KMS-11 (cell line): ENCODE measurements around the gene HERC3.

Experiments
- H2AFZ ChIP-seq: fragments of 200-600 bp; sonication (generic); 2 replicates; pipeline ENCODE4 v1.6.1; 2016; ENCODE audit warnings: antibody characterized with exemption, mixed run types, low read depth
- H3K27ac ChIP-seq: fragments of 200-600 bp; sonication (generic); 2 replicates; pipeline ENCODE4 v1.6.1; 2016; ENCODE audit warnings: mild to moderate bottlenecking, mixed run types
- H3K27me3 ChIP-seq: fragments of 200-600 bp; sonication (generic); 2 replicates; pipeline ENCODE4 v1.6.1; 2017; ENCODE audit warnings: mild to moderate bottlenecking, low read depth, mixed run types, moderate library complexity; ENCODE audit not compliant: insufficient read depth
- H3K36me3 ChIP-seq: fragments of 200-600 bp; sonication (generic); 2 replicates; pipeline ENCODE4 v1.6.1; 2017; ENCODE audit warnings: mild to moderate bottlenecking, mixed run types; ENCODE audit not compliant: insufficient read depth
- H3K4me1 ChIP-seq: fragments of 200-600 bp; sonication (generic); 2 replicates; pipeline ENCODE4 v1.6.1; 2016; ENCODE audit warnings: mild to moderate bottlenecking, low read depth, mixed run types; ENCODE audit not compliant: poor library complexity, severe bottlenecking
- H3K4me2 ChIP-seq: fragments of 200-600 bp; sonication (generic); 2 replicates; pipeline ENCODE4 v1.7.0; 2016; ENCODE audit warnings: mild to moderate bottlenecking, mixed run types
- H3K4me3 ChIP-seq: fragments of 200-600 bp; sonication (generic); IDR thresholded peaks from 2 replicates; pipeline ENCODE4 v1.6.1; 2017; ENCODE audit warnings: low read depth, low read length, mixed read lengths; ENCODE audit not compliant: insufficient read depth
- H3K79me2 ChIP-seq: fragments of 200-600 bp; sonication (generic); 2 replicates; pipeline ENCODE4 v1.6.1; 2016; ENCODE audit warnings: low read depth, mixed run types; ENCODE audit not compliant: insufficient read depth
- H3K9ac ChIP-seq: fragments of 200-600 bp; sonication (generic); 2 replicates; pipeline ENCODE4 v1.6.1; 2016; ENCODE audit warnings: mild to moderate bottlenecking, mixed run types
- H4K20me1 ChIP-seq: fragments of 200-600 bp; sonication (generic); 2 replicates; pipeline ENCODE4 v1.6.1; 2016; ENCODE audit warnings: mild to moderate bottlenecking, mixed run types; ENCODE audit not compliant: insufficient read depth
- CTCF ChIP-seq: fragments of 200-600 bp; sonication (generic); conservative IDR thresholded peaks from 2 replicates; pipeline ENCODE4 v1.6.1; 2017; ENCODE audit warnings: low read depth, mild to moderate bottlenecking, antibody characterized with exemption, low read length, moderate library complexity, mixed read lengths

HERC3 gene

GRCh38 chr4:88693792-88694191, 101.5 kb downstream of the HERC3 start:
- no peaks in the 10 kb centered on the region for H3K36me3 ChIP-seq
- H4K20me1 ChIP-seq, result no peaks in the 10 kb centered on the region
- no peaks in the 10 kb centered on the region for H3K27me3 ChIP-seq

GRCh38 chr4:88696630-88697029, 104.3 kb downstream of the HERC3 start:
- H3K4me1 ChIP-seq, result no peaks in the 10 kb centered on the region
- no peaks in the 10 kb centered on the region for H4K20me1 ChIP-seq
- H3K27me3 ChIP-seq, result no peaks in the 10 kb centered on the region
- TF ChIP-seq CTCF, result no peak
- H3K4me3 ChIP-seq, result no peak overlapping the region
- H3K9ac ChIP-seq, result no peak overlapping the region
- no peak overlapping the region for H2AFZ ChIP-seq
- H3K27ac ChIP-seq, result no peak overlapping the region
- H3K36me3 ChIP-seq, result no peaks in the 10 kb centered on the region
- H3K4me2 ChIP-seq, result peak overlapping the region; percentile 18; the same call in 1 of the 2 replicates
- H3K79me2 ChIP-seq, result no peaks in the 10 kb centered on the region

More at GRCh38 chr4:88693792-88694191, 101.5 kb downstream of the HERC3 start:
- Histone ChIP-seq H3K27ac (no peak overlapping the region), H3K79me2 (no peaks in the 10 kb centered on the region), H3K4me1 (no peaks in the 10 kb centered on the region), H3K4me2 (no peak overlapping the region), H3K9ac (no peak overlapping the region), H3K4me3 (no peak overlapping the region), H2AFZ (no peak overlapping the region)
- TF ChIP-seq CTCF, result no peak

- Histone ChIP-seq H3K27ac (no peak overlapping the region), H3K79me2 (no peaks in the 10 kb centered on the region), H3K9ac (no peak overlapping the region), H3K36me3 (no peaks in the 10 kb centered on the region), H4K20me1 (no peaks in the 10 kb centered on the region), H2AFZ (peak overlapping the region; percentile 38; the same call in 1 of the 2 replicates), H3K4me3 (no peak overlapping the region), H3K27me3 (no peaks in the 10 kb centered on the region), H3K4me2 (peak overlapping the region; percentile 18; the same call in 1 of the 2 replicates), H3K4me1 (no peaks in the 10 kb centered on the region)
- no peak for TF ChIP-seq CTCF
Observed at GRCh38 chr4:88697141-88697540, 104.9 kb downstream of the HERC3 start.

GRCh38 chr4:88697588-88698329, 105.5 kb downstream of the HERC3 start, which contains the start of gene NAP1L5:
NAP1L5 (minus strand) TSS chr4:88697829; CDS start chr4:88697754, 75 bp downstream.
- no peaks in the 10 kb centered on the region for H3K27me3 ChIP-seq
- no peaks in the 10 kb centered on the region for H3K79me2 ChIP-seq
- H3K36me3 ChIP-seq, result no peaks in the 10 kb centered on the region
- H4K20me1 ChIP-seq, result no peaks in the 10 kb centered on the region
- TF ChIP-seq CTCF, result no peak
- no peaks in the 10 kb centered on the region for H3K4me1 ChIP-seq
- H3K4me2 ChIP-seq, result peak within 1 kb of the TSS; percentile 18; the same call in 1 of the 2 replicates
- H3K27ac ChIP-seq, result no peak within 1 kb of the TSS
- no peak within 1 kb of the TSS for H3K9ac ChIP-seq
- H2AFZ ChIP-seq, result peak within 1 kb of the TSS; percentile 38; the same call in 1 of the 2 replicates
- no peak within 1 kb of the TSS for H3K4me3 ChIP-seq
